ENCODE results near the gene NKRF. TPM values are rescaled to one million over a fixed set of nuclear protein-coding genes. Genes with fewer than 3 reads are reported as not detected.

The NKRF gene
- total RNA-seq, 1 experiment from 2014 or later = 18.0 TPM

DNA sequence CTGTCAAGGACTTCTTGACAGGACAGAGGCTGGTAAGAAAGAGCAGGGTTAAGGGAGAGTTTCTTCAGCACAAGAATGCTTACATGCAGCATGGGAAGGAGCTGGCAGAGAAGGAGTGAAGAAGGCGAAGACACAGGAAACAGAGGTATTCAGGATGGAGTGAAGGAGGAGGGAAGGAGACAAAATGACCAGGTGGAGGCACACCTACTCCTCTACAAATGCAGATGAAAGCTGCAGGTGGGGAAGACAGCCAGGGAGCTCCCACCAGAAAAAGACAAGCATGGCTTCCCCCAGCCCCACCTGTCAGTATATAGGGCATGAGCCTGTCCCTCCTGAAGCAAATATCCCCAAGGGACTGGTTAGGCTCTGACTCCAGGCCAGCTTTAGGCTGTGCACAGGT lies 29.6 kb upstream of the NKRF start:
- TF ChIP-seq, protein P1, sequence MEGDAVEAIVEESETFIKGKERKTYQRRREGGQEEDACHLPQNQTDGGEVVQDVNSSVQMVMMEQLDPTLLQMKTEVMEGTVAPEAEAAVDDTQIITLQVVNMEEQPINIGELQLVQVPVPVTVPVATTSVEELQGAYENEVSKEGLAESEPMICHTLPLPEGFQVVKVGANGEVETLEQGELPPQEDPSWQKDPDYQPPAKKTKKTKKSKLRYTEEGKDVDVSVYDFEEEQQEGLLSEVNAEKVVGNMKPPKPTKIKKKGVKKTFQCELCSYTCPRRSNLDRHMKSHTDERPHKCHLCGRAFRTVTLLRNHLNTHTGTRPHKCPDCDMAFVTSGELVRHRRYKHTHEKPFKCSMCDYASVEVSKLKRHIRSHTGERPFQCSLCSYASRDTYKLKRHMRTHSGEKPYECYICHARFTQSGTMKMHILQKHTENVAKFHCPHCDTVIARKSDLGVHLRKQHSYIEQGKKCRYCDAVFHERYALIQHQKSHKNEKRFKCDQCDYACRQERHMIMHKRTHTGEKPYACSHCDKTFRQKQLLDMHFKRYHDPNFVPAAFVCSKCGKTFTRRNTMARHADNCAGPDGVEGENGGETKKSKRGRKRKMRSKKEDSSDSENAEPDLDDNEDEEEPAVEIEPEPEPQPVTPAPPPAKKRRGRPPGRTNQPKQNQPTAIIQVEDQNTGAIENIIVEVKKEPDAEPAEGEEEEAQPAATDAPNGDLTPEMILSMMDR (IDR thresholded peaks at IDR 0.05; ENCODE audit: unreplicated experiment) = no peak
- H3K27me3 Mint-ChIP-seq (ENCODE audit: unreplicated experiment) = peaks cover 37% of the 10 kb centered on the region
- DNase-seq = no peak
- no peak overlapping the region for H3K27ac Mint-ChIP-seq (ENCODE audit: unreplicated experiment)
- peaks cover 3% of the 10 kb centered on the region for H3K9me3 Mint-ChIP-seq (ENCODE audit: low read depth, unreplicated experiment)
- BruUV-seq (replicated peaks) = no TSS peak
- H3K36me3 Mint-ChIP-seq (ENCODE audit: insufficient read depth, unreplicated experiment) = no peaks in the 10 kb centered on the region
- CTCF ChIA-PET = no interaction called here
- intact Hi-C loops (cut with micrococcal nuclease; ENCODE audit: unreplicated experiment) = no loop called here
- no peak overlapping the region for H3K4me3 Mint-ChIP-seq (ENCODE audit: low read depth, unreplicated experiment)
- no peaks in the 10 kb centered on the region for H3K4me1 Mint-ChIP-seq (ENCODE audit: low read depth, unreplicated experiment)

DNA sequence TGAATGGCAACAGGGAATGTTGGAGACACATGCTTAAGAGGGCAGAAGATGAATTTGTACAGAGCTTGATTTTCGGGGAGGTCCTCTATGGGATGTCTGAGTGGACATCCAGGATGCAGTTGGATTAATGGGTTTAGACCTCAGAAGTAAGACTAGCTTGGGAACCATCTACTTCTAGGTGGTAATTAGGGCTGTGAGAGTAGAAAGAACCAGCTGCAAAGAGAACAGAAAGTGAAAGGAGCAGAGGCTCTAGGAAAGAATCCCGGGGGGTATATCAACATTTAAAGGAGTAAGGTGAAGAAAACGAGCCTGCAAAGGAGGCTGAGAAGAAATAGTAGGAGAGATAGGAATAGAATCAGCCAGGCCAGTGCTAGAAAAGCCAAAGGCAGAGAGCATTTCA lies 29.0 kb upstream of the NKRF start:
- peaks cover 37% of the 10 kb centered on the region for H3K27me3 Mint-ChIP-seq (ENCODE audit: unreplicated experiment)
- no peaks in the 10 kb centered on the region for H3K36me3 Mint-ChIP-seq (ENCODE audit: insufficient read depth, unreplicated experiment)
- no peak overlapping the region for H3K4me3 Mint-ChIP-seq (ENCODE audit: low read depth, unreplicated experiment)
- DNase-seq = no peak
- no peaks in the 10 kb centered on the region for H3K4me1 Mint-ChIP-seq (ENCODE audit: low read depth, unreplicated experiment)
- CTCF ChIA-PET = interaction anchor here (0.6 kb wide), 1 partner anchor 206 kb away, joined by 3 read pairs; no protein-coding TSS in a partner anchor
- BruUV-seq (replicated peaks) = no TSS peak
- intact Hi-C loops (cut with micrococcal nuclease; ENCODE audit: unreplicated experiment) = no loop called here
- H3K27ac Mint-ChIP-seq (ENCODE audit: unreplicated experiment) = no peak overlapping the region
- TF ChIP-seq, protein P1 (IDR thresholded peaks at IDR 0.05; ENCODE audit: unreplicated experiment) = no peak
- H3K9me3 Mint-ChIP-seq (ENCODE audit: low read depth, unreplicated experiment) = peaks cover 3% of the 10 kb centered on the region

DNA sequence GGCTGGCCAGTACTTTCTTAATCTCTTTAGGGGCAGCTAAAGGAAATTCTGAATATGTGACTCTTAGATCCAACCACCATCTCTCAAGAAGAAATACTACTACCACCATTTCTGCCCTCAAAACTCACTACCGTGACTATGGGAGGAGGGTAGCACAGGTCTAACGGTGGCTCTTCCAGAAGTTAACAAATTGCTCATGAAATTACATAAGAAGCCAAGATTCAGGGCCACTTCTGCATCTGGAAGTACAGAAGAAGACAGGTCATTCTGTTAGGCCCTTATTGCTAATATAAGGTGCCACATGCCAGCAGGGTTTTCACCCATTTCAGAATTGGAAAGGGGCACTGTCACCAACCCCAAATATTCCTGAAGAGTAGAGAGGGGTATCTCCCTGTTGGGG lies 19.6 kb upstream of the NKRF start:
- Mint-ChIP-seq H3K27me3 (ENCODE audit: unreplicated experiment) (no peaks in the 10 kb centered on the region), H3K4me3 (ENCODE audit: low read depth, unreplicated experiment) (no peak overlapping the region), H3K27ac (ENCODE audit: unreplicated experiment) (no peak overlapping the region), H3K36me3 (ENCODE audit: insufficient read depth, unreplicated experiment) (no peaks in the 10 kb centered on the region), H3K4me1 (ENCODE audit: low read depth, unreplicated experiment) (no peaks in the 10 kb centered on the region), H3K9me3 (ENCODE audit: low read depth, unreplicated experiment) (no peaks in the 10 kb centered on the region)
- DNase-seq = no peak
- intact Hi-C loops (cut with micrococcal nuclease; ENCODE audit: unreplicated experiment) = no loop called here
- TF ChIP-seq, protein P1 (IDR thresholded peaks at IDR 0.05; ENCODE audit: unreplicated experiment) = no peak
- CTCF ChIA-PET = interaction anchor here (0.6 kb wide), 1 partner anchor 322 kb away, joined by 4 read pairs; no protein-coding TSS in a partner anchor
- no TSS peak for BruUV-seq (replicated peaks)

- no peak overlapping the region for H3K4me3 Mint-ChIP-seq (ENCODE audit: low read depth, unreplicated experiment)
- CTCF ChIA-PET = interaction anchor here (0.6 kb wide), 1 partner anchor 323 kb away, joined by 4 read pairs; no protein-coding TSS in a partner anchor
- intact Hi-C loops (cut with micrococcal nuclease; ENCODE audit: unreplicated experiment) = no loop called here
- DNase-seq = no peak
- TF ChIP-seq, protein P1 (IDR thresholded peaks at IDR 0.05; ENCODE audit: unreplicated experiment) = no peak
- no peaks in the 10 kb centered on the region for H3K36me3 Mint-ChIP-seq (ENCODE audit: insufficient read depth, unreplicated experiment)
- H3K27ac Mint-ChIP-seq (ENCODE audit: unreplicated experiment) = no peak overlapping the region
- no peaks in the 10 kb centered on the region for H3K27me3 Mint-ChIP-seq (ENCODE audit: unreplicated experiment)
- no peaks in the 10 kb centered on the region for H3K4me1 Mint-ChIP-seq (ENCODE audit: low read depth, unreplicated experiment)
- no peaks in the 10 kb centered on the region for H3K9me3 Mint-ChIP-seq (ENCODE audit: low read depth, unreplicated experiment)
- BruUV-seq (replicated peaks) = no TSS peak
Observed at GRCh38 chrX:119624951-119625668, 18.9 kb upstream of the NKRF start.

Measured in Calu3 (cell line).